Measurements from ENCODE around the gene PTH1R.

PTH1R gene

DNA sequence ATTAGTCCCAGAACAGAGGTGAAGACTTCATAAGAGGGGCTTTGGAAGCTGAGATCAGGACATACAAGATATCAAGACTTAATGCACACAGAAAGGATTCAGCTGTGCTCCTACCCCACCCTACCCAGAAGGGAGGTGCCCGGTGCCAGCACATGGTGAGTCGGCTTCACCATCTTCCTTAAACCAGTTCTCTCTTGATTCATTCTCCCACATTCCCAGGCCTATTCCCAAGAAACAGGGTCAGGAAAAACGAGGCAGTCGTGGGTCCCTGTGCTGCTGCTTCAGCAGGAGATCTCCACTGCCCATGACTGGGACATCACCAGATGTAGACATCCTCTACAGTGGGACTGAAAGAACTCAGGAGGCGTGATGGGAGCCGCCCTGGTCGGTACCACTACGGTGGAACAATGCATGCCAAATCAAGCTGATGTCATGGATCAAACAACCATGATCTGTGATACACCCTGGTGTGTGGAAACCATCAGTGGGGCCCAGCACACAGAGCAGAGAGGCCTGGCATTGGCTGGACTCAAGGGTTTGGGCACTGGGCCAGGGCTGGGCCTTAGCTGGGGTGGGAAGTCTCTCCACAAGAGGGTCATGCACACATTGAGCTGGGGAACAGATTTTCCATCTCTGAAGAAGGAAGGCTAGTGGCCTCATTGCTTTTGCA, 57.1 kb downstream of the PTH1R start:
- no peak for DNase-seq (ENCODE audit: low read depth)
- TF ChIP-seq CTCF (IDR thresholded peaks at IDR 0.05; ENCODE audit: low read depth, low read length, missing control alignments) = no peak
- no peak overlapping the region for H3K4me3 ChIP-seq (ENCODE audit: low read depth, low read length)

DNA sequence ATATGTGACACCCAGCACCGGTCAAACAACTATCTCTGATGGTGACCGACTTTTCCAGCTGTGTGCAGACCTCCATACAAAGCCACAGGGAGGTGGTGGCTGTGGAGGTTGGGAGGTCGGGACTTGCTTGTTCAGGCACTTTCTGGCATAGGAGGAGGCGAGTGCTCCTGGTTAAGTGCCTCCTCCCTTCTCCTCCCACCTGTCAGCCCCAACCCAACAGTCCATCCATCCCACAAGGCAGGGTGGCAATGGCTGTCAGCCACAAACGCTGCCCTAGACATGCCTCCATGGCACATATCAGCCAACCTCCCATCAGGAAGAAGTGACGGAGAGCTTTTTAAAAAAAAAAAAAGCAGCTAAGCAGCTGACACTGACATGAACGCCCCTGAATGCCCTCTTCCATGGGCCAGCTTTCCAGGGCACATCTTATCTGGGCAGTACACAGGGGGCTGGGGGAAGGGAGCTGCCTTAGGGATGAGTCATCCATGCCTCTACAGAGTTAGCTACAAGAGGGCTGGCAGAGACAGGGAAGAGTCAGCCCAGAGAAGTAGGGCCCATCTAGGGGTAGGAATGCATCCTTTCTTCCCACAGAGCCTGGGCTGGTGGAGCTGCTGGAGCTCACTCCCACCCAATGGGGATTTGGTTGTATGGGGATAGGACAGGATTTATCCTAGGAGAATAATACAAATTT, 57.8 kb downstream of the PTH1R start:
- DNase-seq (ENCODE audit: low read depth) = no peak
- no peak for TF ChIP-seq CTCF (IDR thresholded peaks at IDR 0.05; ENCODE audit: low read depth, low read length, missing control alignments)
- no peak overlapping the region for H3K4me3 ChIP-seq (ENCODE audit: low read depth, low read length)

GRCh38 chr3:46935989-46936558, 58.6 kb downstream of the PTH1R start:
- no peak for TF ChIP-seq CTCF (IDR thresholded peaks at IDR 0.05; ENCODE audit: low read depth, low read length, missing control alignments)
- DNase-seq (ENCODE audit: low read depth) = no peak
- no peak overlapping the region for H3K4me3 ChIP-seq (ENCODE audit: low read depth, low read length)

GRCh38 chr3:46936733-46937250, 59.3 kb downstream of the PTH1R start:
- no peak overlapping the region for H3K4me3 ChIP-seq (ENCODE audit: low read depth, low read length)
- DNase-seq (ENCODE audit: low read depth) = no peak
- no peak for TF ChIP-seq CTCF (IDR thresholded peaks at IDR 0.05; ENCODE audit: low read depth, low read length, missing control alignments)

GRCh38 chr3:46938118-46938517, 60.6 kb downstream of the PTH1R start:
- no peak for TF ChIP-seq CTCF (IDR thresholded peaks at IDR 0.05; ENCODE audit: low read depth, low read length, missing control alignments)
- DNase-seq (ENCODE audit: low read depth) = no peak
- H3K4me3 ChIP-seq (ENCODE audit: low read depth, low read length) = no peak overlapping the region

- TF ChIP-seq CTCF (IDR thresholded peaks at IDR 0.05; ENCODE audit: low read depth, low read length, missing control alignments) = no peak
These were observed 62.3 kb downstream of the PTH1R start for GRCh38 chr3:46939578-46940445.

More at GRCh38 chr3:46939578-46940445, 62.3 kb downstream of the PTH1R start:
- H3K4me3 ChIP-seq (ENCODE audit: low read depth, low read length) = no peak overlapping the region
- DNase-seq (ENCODE audit: low read depth) = no peak
